HG03095 (cell line): Measurements from ENCODE around the gene LBH.
A peak's percentile ranks its signal among the peaks of the same experiment; 100 is the strongest.

Experiments used
- ATAC-seq: cut with Tn5 transposase; IDR thresholded peaks from one replicate; pipeline ENCODE4 v1.9.1; 2021; ENCODE audit warnings: moderate library complexity; ENCODE audit not compliant: unreplicated experiment

LBH gene

DNA sequence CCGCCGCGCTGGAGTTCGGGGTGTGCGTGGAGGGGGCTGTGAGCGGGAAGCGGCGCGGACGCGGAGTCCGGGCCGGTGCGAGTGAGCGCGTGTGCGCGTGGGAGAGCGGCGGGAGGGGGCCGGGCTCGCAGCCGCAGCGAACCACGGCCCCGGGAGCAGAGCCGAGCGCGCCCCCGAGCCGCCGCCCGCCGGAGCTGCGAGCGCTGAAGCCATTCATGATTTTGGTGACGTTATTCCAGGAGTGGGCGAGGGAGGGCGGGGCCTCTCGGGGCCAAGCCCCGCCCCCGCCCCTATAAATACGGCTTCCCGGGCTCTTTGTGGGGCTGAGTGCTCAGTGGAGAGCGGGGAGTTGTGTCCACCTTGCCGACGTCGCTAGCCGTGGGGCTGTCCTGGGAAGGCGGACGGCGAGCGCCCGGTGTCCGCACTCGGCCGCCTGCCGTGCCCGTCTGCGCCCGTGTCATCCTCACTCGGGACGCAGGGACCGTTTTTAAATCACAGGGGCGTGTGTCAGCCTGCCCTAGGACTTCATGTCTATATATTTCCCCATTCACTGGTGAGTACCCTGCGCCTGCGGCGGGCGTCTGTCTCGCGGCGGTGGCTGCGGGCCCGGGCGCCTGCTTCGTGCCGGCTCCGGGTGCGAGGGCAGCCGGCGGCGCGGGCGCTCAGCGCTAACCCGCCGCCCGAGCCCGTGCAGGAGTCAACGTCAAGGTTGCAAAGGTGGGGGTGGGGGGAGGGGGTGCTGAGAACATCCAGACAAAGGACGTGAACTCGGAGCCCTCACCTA is at the start of gene LBH:
Gene LBH, plus strand, starts transcription at position 323 of the 784 bp plus-strand sequence. Its CDS starts 205 bp downstream, at position 528.
- ATAC-seq, result peak; percentile 47

DNA sequence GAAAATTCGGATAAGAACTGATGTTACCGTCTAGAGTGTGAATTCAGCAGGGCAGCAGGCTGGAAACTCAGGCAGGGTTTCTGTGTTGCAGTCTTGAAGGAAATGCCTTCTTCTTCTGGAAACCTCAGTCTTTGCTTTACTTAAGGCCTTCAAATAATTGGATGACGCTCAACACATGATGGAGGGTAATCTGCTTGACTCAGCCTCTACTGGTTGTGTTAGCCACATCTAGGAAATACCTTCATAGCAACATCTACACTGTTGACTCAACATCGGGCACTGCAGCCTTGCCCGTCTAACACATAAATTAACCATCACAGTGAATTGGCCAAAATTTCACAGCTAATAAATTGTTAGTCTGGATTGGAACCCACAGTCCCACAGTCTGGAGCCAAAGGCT is 47.3 kb upstream of the LBH start:
- ATAC-seq, result no peak

- no peak for ATAC-seq
Measured at GRCh38 chr2:30185178-30185577, 46.2 kb upstream of the LBH start.

GRCh38 chr2:30188292-30188691 is 43.0 kb upstream of the LBH start:
- ATAC-seq, result no peak

GRCh38 chr2:30190637-30191036 is 40.7 kb upstream of the LBH start:
- ATAC-seq, result no peak

DNA sequence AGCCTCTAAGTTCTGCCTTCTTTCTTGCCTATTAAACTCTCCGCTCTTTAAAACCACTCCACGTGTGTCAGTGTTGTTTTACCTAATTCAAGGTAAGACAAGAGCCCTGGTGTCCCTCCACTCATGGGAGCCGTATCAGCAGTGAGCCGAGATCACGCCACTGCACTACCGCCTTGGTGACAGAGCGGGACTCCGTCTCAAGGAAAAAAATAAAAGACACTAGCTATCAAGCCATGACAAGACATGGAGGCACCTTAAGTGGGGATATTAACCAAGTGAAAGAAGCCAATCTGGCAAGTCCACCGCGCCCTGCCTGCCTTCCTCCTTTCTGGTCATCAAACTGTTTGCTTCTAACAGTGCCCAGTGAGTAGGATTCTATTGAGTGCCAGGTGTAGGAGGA is 40.2 kb upstream of the LBH start:
- no peak for ATAC-seq

- no peak for ATAC-seq
Measured at GRCh38 chr2:30191819-30192271, 39.5 kb upstream of the LBH start.

DNA sequence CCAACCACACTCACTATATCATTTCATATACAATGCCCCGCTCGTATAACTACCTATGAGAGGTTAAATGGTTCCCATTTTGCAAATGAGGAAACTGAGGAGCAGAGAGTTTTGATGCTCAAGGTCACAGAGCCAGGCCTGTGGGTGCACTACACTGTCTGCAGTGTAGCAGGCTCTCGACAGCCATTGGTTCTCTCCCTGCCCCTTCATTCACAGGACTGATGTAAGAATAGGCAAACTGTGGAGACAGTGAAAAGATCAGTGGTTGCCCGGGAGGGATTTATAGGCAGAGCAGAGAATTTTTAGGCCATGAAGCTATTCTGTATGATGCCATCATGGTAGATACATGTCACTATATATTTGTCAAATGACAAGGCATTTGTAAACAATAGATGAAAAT is 39.0 kb upstream of the LBH start:
- no peak for ATAC-seq

GRCh38 chr2:30193104-30193681 is 38.1 kb upstream of the LBH start:
- no peak for ATAC-seq

- ATAC-seq, result no peak
Measured at GRCh38 chr2:30194421-30194820, 36.9 kb upstream of the LBH start.

- no peak for ATAC-seq
Measured at GRCh38 chr2:30195016-30195415, 36.3 kb upstream of the LBH start.

GRCh38 chr2:30197570-30198192 is 33.7 kb upstream of the LBH start:
- ATAC-seq, result no peak

DNA sequence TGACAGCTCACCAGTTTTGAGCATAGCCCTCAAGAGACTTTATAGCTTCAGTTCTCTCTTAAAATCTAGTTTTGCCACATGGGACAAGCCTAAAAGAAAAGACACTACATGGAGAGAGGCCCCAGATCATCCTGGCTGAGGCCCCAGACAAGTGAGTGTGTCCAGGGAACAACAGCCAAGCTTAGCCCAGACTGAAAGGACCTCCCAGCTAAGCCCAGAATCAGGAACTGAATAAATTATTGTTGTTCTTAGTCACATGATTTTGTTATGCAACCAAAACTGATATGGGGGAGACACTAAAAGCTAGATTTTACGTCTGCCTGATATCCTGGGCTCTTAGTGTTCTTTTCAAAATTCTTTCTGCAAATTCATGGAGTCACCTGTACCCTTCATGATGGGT is 29.3 kb upstream of the LBH start:
- ATAC-seq, result no peak

DNA sequence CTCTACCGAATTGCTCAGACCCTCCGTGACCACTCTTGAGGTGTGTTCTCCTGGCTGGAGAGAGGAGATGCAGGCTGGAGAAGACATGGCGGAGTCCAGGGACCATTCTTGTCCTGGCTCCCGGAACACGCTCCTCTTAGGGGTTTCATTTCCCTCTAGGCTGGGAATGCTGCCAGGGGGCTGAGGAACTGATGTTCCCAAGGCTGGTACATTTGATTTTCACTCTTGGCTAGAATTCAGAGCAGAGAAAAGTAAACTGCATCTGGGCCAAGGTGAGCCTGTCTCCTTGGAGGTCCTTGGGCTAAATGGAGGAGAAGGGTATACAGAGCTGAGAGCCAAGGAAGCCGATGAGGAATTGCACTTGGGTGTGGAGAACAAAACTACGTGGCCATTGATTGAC is 28.2 kb upstream of the LBH start:
- ATAC-seq, result no peak

DNA sequence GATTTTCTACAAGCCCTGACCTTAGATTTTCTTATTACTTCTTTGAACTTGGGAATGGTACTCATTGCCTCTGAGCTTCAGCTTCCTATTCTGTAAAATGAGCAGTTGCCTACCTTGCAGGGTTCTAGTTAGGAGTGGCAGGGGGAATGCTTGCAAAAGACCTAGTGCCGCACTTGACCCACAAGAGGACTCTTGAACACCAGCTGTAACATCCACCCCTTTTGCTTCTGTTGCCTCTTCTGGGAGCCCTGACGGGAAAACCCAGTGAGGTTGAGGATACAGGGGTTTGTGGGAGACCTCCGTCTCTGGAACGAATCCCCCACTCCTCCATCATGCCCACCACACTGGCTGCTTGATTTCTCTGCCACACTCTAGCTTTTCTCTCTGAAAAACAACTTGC is 27.1 kb upstream of the LBH start:
- ATAC-seq, result no peak

GRCh38 chr2:30205456-30205855 is 25.9 kb upstream of the LBH start:
- ATAC-seq, result no peak

DNA sequence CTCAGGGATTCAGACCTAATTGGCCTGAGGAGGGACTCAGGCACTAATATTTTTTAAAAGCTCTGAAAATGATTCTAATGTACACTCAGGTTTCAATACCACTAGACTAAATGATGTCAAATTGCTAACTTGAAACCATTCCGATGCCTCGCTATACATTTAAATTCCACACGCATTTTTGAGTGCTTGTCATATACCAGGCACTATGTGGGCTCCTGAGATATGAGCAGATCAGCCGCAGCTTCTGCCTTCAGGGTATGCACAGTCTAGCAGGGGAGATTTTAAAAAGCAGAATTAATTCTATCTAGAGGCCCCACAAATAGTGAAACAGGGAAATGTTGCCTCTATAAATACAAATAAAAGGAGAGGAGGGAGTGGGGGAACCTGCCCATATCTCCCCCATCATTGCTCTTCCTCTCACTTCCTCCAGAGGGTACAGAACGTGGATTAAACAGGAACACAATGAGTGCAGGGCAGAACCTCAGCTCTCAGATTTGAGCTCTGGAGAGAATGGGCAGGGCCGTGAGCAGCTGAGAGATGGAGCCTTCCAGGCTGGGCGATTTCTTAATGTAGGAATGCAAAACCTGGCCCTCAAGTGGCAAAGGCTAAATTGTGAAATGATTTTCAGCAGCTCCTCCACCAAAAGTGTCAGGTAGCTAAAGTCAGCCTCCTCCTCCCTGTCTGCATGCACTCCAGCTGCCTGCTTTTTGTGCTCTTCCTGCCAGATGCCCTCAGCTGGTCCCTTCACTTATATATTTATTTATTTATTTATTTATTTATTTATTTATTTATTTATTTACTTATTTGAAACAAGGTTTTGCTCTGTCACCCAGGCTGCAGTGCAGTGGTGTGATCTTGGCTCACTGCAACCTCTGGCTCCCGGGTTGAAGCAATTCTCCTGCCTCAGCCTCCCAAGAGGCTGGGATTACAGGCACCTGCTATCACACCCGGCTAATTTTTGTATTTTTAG is 24.6 kb upstream of the LBH start:
- no peak for ATAC-seq

DNA sequence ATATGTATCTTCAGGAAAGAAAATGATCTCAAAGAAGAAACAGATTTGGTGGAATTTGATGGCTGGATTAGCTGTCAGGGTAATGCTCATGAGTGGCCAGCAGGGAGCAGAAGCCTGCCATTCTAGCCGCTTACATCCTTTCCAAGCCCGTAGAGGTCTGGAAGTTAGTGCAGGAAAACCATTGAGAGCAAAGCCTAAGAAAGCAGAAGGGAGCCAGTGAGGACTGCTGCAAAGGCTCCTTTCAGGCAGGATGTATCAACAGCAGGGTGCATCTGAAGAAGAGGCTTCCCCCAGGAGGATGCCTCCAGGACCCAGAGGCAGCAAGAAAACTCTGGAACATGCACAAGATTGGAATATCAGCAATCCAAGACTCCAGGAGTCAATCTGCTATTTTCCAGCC is 22.9 kb upstream of the LBH start:
- ATAC-seq, result no peak

- no peak for ATAC-seq
Measured at GRCh38 chr2:30209227-30209626, 22.1 kb upstream of the LBH start.

GRCh38 chr2:30213326-30213725 is 18.0 kb upstream of the LBH start:
- no peak for ATAC-seq

GRCh38 chr2:30213907-30214463 is 17.3 kb upstream of the LBH start:
- no peak for ATAC-seq
